ENCODE results near the gene S1PR5. TPM values are rescaled to one million over a fixed set of nuclear protein-coding genes. Genes with fewer than 3 reads are reported as not detected.
"Not testable (repeated sequence)": the region's sequence is repeated elsewhere in the genome, so short reads cannot be mapped to it uniquely, and the experiment has no call there.

S1PR5 gene
- total RNA-seq, 1 donor from 2014 or later = 3.1 TPM

DNA sequence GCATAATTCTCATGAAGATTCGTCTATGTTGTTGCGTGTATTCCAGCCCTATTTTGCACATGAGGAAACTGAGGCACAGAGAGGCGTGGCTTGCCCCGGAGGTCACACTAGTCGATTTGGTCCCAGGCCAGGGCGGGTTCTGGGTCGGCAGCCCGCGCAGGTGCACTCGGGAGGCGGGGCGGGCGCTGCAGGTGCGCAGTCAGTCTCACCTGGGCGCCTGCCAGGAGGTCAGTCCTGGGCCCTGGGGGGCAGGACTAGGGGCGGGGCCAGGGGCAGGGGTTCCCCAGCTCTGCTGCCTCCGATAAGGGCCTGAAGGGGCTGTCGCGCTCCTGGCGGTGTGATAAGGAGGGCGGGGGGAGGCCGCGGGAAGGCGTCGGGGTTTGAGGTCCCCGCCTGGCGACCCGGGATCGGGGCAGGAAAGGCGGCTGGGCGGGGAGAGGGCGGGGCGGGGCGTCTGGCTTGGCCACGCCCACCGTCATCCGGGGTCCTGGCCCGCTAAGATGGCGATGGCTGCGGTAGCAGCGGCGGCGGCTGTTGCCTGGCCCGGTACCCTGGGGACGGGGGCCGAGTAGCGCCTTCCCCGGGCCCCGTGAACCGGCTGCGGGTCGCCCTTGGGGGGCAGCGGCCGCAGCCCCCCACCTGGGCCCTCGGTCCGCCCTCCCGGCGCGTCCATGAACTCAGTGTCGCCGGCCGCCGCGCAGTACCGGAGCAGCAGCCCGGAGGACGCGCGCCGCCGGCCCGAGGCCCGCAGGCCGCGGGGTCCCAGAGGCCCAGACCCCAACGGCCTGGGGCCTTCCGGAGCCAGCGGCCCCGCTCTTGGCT lies 26.4 kb upstream of the S1PR5 start, which contains the start of gene ATG4D:
Gene ATG4D, plus strand, starts transcription at position 485 of the 822 bp plus-strand sequence. Its CDS starts 187 bp downstream, at position 672.
- intact Hi-C loops (cut with DNase I) = loop anchor here (1.0 to 2.0 kb wide), 2 partner anchors 29 to 41 kb away; partner anchors contain the start of gene KEAP1
- peak within 1 kb of the TSS; percentile 89 to 90 for H3K27ac ChIP-seq

GRCh38 chr19:10543059-10543419 lies 25.8 kb upstream of the S1PR5 start:
- peak overlapping the region in 1 of 2 donors; percentile 89 for H3K27ac ChIP-seq
- peaks cover 10 to 14% of the 10 kb centered on the region in 2 donors for H3K4me1 ChIP-seq
- no peaks in the 10 kb centered on the region for H3K27me3 ChIP-seq
- no peaks in the 10 kb centered on the region for H3K9me3 ChIP-seq
- intact Hi-C loops (cut with DNase I) = loop anchor here (1.0 to 2.0 kb wide), 2 partner anchors 29 to 40 kb away; partner anchors contain the start of gene KEAP1
- H3K4me3 ChIP-seq = peak overlapping the region; percentile 98 to 100
- peaks cover 5 to 7% of the 10 kb centered on the region in 2 donors for H3K36me3 ChIP-seq
- TF ChIP-seq, protein P1, sequence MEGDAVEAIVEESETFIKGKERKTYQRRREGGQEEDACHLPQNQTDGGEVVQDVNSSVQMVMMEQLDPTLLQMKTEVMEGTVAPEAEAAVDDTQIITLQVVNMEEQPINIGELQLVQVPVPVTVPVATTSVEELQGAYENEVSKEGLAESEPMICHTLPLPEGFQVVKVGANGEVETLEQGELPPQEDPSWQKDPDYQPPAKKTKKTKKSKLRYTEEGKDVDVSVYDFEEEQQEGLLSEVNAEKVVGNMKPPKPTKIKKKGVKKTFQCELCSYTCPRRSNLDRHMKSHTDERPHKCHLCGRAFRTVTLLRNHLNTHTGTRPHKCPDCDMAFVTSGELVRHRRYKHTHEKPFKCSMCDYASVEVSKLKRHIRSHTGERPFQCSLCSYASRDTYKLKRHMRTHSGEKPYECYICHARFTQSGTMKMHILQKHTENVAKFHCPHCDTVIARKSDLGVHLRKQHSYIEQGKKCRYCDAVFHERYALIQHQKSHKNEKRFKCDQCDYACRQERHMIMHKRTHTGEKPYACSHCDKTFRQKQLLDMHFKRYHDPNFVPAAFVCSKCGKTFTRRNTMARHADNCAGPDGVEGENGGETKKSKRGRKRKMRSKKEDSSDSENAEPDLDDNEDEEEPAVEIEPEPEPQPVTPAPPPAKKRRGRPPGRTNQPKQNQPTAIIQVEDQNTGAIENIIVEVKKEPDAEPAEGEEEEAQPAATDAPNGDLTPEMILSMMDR (IDR thresholded peaks at IDR 0.05) = no peak
- DNase-seq (ENCODE audit: low spot score in 2 of 2) = no peak

More for the DNA sequence above, 26.4 kb upstream of the S1PR5 start, which contains the start of gene ATG4D:
- DNase-seq (ENCODE audit: low spot score in 2 of 2) = peak in 1 of 2 donors; percentile 88
- TF ChIP-seq, protein P1 (IDR thresholded peaks at IDR 0.05) = no peak
- Histone ChIP-seq H3K4me3 (peak within 1 kb of the TSS; percentile 98 to 100), H3K27me3 (no peaks in the 10 kb centered on the region), H3K36me3 (peaks cover 6 to 13% of the 10 kb centered on the region in 2 donors), H3K4me1 (peaks cover 10 to 14% of the 10 kb centered on the region in 2 donors), H3K9me3 (no peaks in the 10 kb centered on the region)

DNA sequence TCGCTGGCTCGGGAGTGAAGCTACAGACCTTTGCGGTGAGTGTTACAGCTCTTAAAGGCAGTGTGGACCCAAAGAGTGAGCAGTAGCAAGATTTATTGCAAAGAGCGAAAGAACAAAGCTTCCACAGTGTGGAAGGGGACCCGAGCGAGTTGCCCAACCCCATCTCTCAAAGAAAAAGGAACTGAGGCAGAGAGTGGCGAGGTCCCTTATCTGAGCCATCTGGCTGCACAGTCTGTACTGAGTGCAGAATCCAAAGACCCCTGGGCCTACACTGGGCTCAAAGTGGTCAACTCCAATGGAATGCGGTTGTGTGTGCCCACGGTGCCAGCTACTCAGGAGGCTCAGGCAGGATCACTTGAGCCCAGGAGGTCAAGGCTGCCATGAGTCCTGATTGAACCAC lies 21.8 kb upstream of the S1PR5 start:
- H3K27ac ChIP-seq; H3K9me3 ChIP-seq; H3K4me3 ChIP-seq; H3K4me1 ChIP-seq; DNase-seq (ENCODE audit: low spot score in 2 of 2); intact Hi-C loops (cut with DNase I); H3K27me3 ChIP-seq; H3K36me3 ChIP-seq: not testable (repeated sequence)

DNA sequence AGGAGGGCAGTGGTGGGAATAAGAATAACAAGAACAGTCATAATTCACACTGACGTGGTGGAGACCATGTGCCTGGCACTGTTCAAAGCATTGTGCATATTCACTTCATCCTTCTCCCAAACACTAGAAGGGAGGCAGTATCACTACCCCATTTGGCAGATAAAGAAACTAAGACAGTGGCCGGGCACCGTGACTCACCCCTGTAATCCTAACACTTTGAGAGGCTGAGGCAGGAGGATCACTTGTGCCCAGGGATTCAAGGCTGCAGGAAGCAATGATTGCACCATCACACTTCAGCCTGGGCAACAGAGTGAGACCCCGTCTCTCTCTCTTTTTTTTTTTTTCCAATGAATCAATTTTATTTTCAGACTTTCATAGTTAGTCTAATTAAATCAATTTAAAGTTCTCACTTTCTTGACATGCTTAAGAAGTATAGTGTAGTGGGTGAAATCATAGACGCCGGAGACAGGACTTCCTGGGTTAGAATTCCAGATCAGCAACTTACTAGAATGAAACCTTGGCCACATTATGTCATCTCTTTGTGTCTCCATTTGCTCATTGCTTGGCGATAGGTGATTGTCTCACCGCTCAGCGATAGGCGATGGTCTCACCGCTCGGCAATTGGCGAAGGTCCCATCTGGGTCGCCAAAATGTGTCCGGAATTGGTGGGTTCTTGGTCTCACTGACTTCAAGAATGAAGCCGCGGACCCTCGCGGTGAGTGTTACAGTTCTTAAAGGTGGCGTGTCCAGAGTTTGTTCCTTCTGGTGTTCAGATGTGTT lies 21.1 kb upstream of the S1PR5 start:
- no peaks in the 10 kb centered on the region for H3K9me3 ChIP-seq
- TF ChIP-seq, protein P1 (IDR thresholded peaks at IDR 0.05) = no peak
- H3K4me1 ChIP-seq = peaks cover 2% of the 10 kb centered on the region in 2 donors
- intact Hi-C loops (cut with DNase I) = no loop called here
- no peaks in the 10 kb centered on the region for H3K36me3 ChIP-seq
- no peaks in the 10 kb centered on the region for H3K27me3 ChIP-seq
- DNase-seq (ENCODE audit: low spot score in 2 of 2) = no peak
- no peak overlapping the region for H3K27ac ChIP-seq
- no peak overlapping the region for H3K4me3 ChIP-seq

DNA sequence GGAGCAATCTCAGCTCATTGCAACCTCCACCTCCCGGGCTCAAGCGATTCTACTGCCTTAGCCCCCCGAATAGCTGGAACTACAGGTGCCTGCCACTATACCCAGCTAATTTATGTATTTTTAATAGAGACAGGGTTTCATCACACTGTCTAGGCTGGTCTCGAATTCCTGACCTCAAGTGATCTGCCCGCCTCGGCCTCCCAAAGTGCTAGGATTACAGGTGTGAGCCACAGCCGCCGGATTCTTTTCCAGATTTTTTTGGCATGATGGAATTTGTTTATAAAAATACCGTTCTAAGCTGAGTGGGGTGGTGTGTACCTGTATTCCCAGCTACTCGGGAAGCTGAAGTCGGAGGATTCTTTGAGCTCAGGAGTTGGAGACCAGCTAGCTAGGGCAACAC lies 20.4 kb upstream of the S1PR5 start:
- H3K9me3 ChIP-seq = no peaks in the 10 kb centered on the region
- TF ChIP-seq, protein P1 (IDR thresholded peaks at IDR 0.05) = no peak
- DNase-seq (ENCODE audit: low spot score in 2 of 2) = no peak
- H3K27ac ChIP-seq = no peak overlapping the region
- no peaks in the 10 kb centered on the region for H3K36me3 ChIP-seq
- H3K4me3 ChIP-seq = no peak overlapping the region
- H3K4me1 ChIP-seq = no peaks in the 10 kb centered on the region
- no peaks in the 10 kb centered on the region for H3K27me3 ChIP-seq
- intact Hi-C loops (cut with DNase I) = no loop called here
